ENCODE data around the gene BACE2. TPM values are rescaled to one million over a fixed set of nuclear protein-coding genes. Genes with fewer than 3 reads are reported as not detected.

The BACE2 gene
- total RNA-seq, result 39.1 TPM

GRCh38 chr21:41167348-41168342 is at the start of gene BACE2:
BACE2 (plus strand) TSS chr21:41168160; CDS start chr21:41168264, 104 bp downstream.
- peak within 1 kb of the TSS; percentile 64 to 71 (median 70) for H3K4me3 ChIP-seq (ENCODE audit: low read length in 3 of 3)
- peaks cover 0 to 17% (median 16%) of the 10 kb centered on the region in 3 donors for H3K4me1 ChIP-seq (ENCODE audit: control insufficient read depth in 3 of 3, insufficient read depth in 3 of 3, low read length in 3 of 3)
- peak within 1 kb of the TSS; percentile 80 for H3K27ac ChIP-seq (ENCODE audit: low read depth, low read length)
- no peaks in the 10 kb centered on the region for H3K27me3 ChIP-seq (ENCODE audit: control insufficient read depth in 3 of 3, insufficient read depth in 3 of 3, low read length in 3 of 3)
- peaks cover 0 to 4% (median 0%) of the 10 kb centered on the region in 3 donors for H3K36me3 ChIP-seq (ENCODE audit: control insufficient read depth in 3 of 3, insufficient read depth in 3 of 3, low read length in 3 of 3)
- H3K9me3 ChIP-seq (ENCODE audit: control insufficient read depth in 3 of 3, low read length in 3 of 3), result no peaks in the 10 kb centered on the region
- H3K9ac ChIP-seq (ENCODE audit: low read depth in 1 of 3, low read length in 3 of 3), result peak within 1 kb of the TSS; percentile 72 to 81 (median 77)

DNA sequence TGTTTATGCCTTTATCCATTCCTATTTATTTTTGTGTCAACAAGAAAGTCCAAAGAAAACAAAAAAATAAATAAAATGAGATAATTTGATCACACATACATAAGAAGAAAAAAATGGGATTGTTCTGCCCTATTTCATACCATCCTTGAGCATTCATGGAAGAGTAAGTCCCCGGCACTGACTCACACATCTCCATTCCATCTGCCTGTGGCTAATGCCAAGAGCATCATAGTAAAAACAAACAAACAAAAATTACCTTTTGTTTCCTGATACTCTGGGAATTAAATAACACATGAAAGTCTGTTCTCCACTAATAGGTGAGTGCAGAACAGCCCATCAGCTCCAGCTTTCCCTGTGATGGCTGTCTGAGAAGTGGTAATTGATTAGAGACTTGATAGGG is 48.1 kb upstream of the BACE2 start:
- no peaks in the 10 kb centered on the region for H3K36me3 ChIP-seq (ENCODE audit: control insufficient read depth in 3 of 3, insufficient read depth in 3 of 3, low read length in 3 of 3)
- H3K4me1 ChIP-seq (ENCODE audit: control insufficient read depth in 3 of 3, insufficient read depth in 3 of 3, low read length in 3 of 3), result peaks cover 0 to 3% (median 0%) of the 10 kb centered on the region in 3 donors

DNA sequence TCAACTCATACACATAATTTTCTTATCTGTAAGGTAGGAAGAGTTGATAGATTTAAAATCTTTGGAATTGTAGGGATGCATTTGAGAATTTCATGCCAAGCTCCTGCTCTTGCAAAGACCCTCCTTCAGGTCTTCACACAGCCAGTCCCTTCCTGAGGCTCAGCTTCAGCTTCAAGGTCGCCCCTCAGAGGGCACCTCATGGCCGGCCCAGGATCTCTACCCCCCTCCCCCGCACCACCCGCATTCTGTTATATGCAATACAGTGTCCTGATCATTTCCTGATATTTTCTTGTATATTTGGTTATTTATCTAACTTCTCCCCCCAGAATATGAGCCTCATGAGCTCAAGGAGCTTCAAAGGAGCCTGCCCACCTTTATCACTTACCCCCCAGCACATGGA is 47.0 kb upstream of the BACE2 start:
- Histone ChIP-seq H3K27me3 (ENCODE audit: control insufficient read depth in 3 of 3, insufficient read depth in 3 of 3, low read length in 3 of 3) (peaks cover 0 to 5% (median 0%) of the 10 kb centered on the region in 3 donors), H3K27ac (ENCODE audit: low read depth, low read length) (no peak overlapping the region), H3K9me3 (ENCODE audit: control insufficient read depth in 3 of 3, low read length in 3 of 3) (no peaks in the 10 kb centered on the region), H3K9ac (ENCODE audit: low read depth in 1 of 3, low read length in 3 of 3) (no peak overlapping the region), H3K4me1 (ENCODE audit: control insufficient read depth in 3 of 3, insufficient read depth in 3 of 3, low read length in 3 of 3) (peaks cover 0 to 5% (median 0%) of the 10 kb centered on the region in 3 donors), H3K36me3 (ENCODE audit: control insufficient read depth in 3 of 3, insufficient read depth in 3 of 3, low read length in 3 of 3) (no peaks in the 10 kb centered on the region), H3K4me3 (ENCODE audit: low read length in 3 of 3) (no peak overlapping the region)

More for the DNA sequence above, 48.1 kb upstream of the BACE2 start:
- H3K27ac ChIP-seq (ENCODE audit: low read depth, low read length), result no peak overlapping the region
- no peak overlapping the region for H3K9ac ChIP-seq (ENCODE audit: low read depth in 1 of 3, low read length in 3 of 3)
- H3K4me3 ChIP-seq (ENCODE audit: low read length in 3 of 3), result no peak overlapping the region
- H3K9me3 ChIP-seq (ENCODE audit: control insufficient read depth in 3 of 3, low read length in 3 of 3), result no peaks in the 10 kb centered on the region
- H3K27me3 ChIP-seq (ENCODE audit: control insufficient read depth in 3 of 3, insufficient read depth in 3 of 3, low read length in 3 of 3), result peaks cover 0 to 5% (median 0%) of the 10 kb centered on the region in 3 donors

GRCh38 chr21:41121785-41122415 is 46.1 kb upstream of the BACE2 start:
- Histone ChIP-seq H3K36me3 (ENCODE audit: control insufficient read depth in 3 of 3, insufficient read depth in 3 of 3, low read length in 3 of 3) (no peaks in the 10 kb centered on the region), H3K4me1 (ENCODE audit: control insufficient read depth in 3 of 3, insufficient read depth in 3 of 3, low read length in 3 of 3) (peaks cover 0 to 5% (median 0%) of the 10 kb centered on the region in 3 donors), H3K9me3 (ENCODE audit: control insufficient read depth in 3 of 3, low read length in 3 of 3) (no peaks in the 10 kb centered on the region)

GRCh38 chr21:41124641-41125201 is 43.2 kb upstream of the BACE2 start:
- H3K4me3 ChIP-seq (ENCODE audit: low read length in 3 of 3), result peak overlapping the region in 1 of 3 donors; percentile 42
- H3K9me3 ChIP-seq (ENCODE audit: control insufficient read depth in 3 of 3, low read length in 3 of 3), result no peaks in the 10 kb centered on the region
- no peaks in the 10 kb centered on the region for H3K27me3 ChIP-seq (ENCODE audit: control insufficient read depth in 3 of 3, insufficient read depth in 3 of 3, low read length in 3 of 3)
- peaks cover 0 to 5% (median 0%) of the 10 kb centered on the region in 3 donors for H3K4me1 ChIP-seq (ENCODE audit: control insufficient read depth in 3 of 3, insufficient read depth in 3 of 3, low read length in 3 of 3)
- H3K27ac ChIP-seq (ENCODE audit: low read depth, low read length), result no peak overlapping the region
- peak overlapping the region in 2 of 3 donors; percentile 1 to 23 for H3K9ac ChIP-seq (ENCODE audit: low read depth in 1 of 3, low read length in 3 of 3)
- no peaks in the 10 kb centered on the region for H3K36me3 ChIP-seq (ENCODE audit: control insufficient read depth in 3 of 3, insufficient read depth in 3 of 3, low read length in 3 of 3)

More at GRCh38 chr21:41121785-41122415, 46.1 kb upstream of the BACE2 start:
- no peak overlapping the region for H3K27ac ChIP-seq (ENCODE audit: low read depth, low read length)
- H3K27me3 ChIP-seq (ENCODE audit: control insufficient read depth in 3 of 3, insufficient read depth in 3 of 3, low read length in 3 of 3), result peaks cover 0 to 5% (median 0%) of the 10 kb centered on the region in 3 donors
- H3K9ac ChIP-seq (ENCODE audit: low read depth in 1 of 3, low read length in 3 of 3), result no peak overlapping the region
- no peak overlapping the region for H3K4me3 ChIP-seq (ENCODE audit: low read length in 3 of 3)

GRCh38 chr21:41128981-41129380 is 39.0 kb upstream of the BACE2 start:
- peaks cover 0 to 5% (median 0%) of the 10 kb centered on the region in 3 donors for H3K4me1 ChIP-seq (ENCODE audit: control insufficient read depth in 3 of 3, insufficient read depth in 3 of 3, low read length in 3 of 3)
- no peaks in the 10 kb centered on the region for H3K27me3 ChIP-seq (ENCODE audit: control insufficient read depth in 3 of 3, insufficient read depth in 3 of 3, low read length in 3 of 3)
- no peak overlapping the region for H3K27ac ChIP-seq (ENCODE audit: low read depth, low read length)
- H3K36me3 ChIP-seq (ENCODE audit: control insufficient read depth in 3 of 3, insufficient read depth in 3 of 3, low read length in 3 of 3), result no peaks in the 10 kb centered on the region
- H3K4me3 ChIP-seq (ENCODE audit: low read length in 3 of 3), result no peak overlapping the region
- H3K9ac ChIP-seq (ENCODE audit: low read depth in 1 of 3, low read length in 3 of 3), result no peak overlapping the region
- H3K9me3 ChIP-seq (ENCODE audit: control insufficient read depth in 3 of 3, low read length in 3 of 3), result no peaks in the 10 kb centered on the region

DNA sequence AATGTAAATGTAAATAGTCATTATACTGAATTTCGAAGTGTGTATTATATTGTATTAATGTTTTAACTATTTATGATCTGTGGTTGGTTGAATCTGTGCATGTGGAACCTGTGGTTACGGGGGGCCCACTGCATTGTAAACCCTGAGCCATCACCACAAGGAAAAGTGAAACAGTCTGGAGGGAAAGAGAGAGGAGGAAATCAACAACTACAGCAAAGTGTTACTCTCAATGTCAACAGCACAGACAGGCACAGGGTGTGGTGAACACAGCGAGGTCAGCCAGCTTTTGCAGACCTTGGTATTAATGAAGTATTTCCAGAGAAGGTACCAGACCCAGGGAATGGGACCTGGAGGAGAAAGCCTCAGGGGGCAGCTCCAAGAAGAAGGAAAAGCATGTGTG is 37.1 kb upstream of the BACE2 start:
- peaks cover 0 to 3% (median 0%) of the 10 kb centered on the region in 3 donors for H3K27me3 ChIP-seq (ENCODE audit: control insufficient read depth in 3 of 3, insufficient read depth in 3 of 3, low read length in 3 of 3)
- no peak overlapping the region for H3K27ac ChIP-seq (ENCODE audit: low read depth, low read length)
- no peaks in the 10 kb centered on the region for H3K36me3 ChIP-seq (ENCODE audit: control insufficient read depth in 3 of 3, insufficient read depth in 3 of 3, low read length in 3 of 3)
- no peaks in the 10 kb centered on the region for H3K9me3 ChIP-seq (ENCODE audit: control insufficient read depth in 3 of 3, low read length in 3 of 3)
- H3K9ac ChIP-seq (ENCODE audit: low read depth in 1 of 3, low read length in 3 of 3), result no peak overlapping the region
- no peaks in the 10 kb centered on the region for H3K4me1 ChIP-seq (ENCODE audit: control insufficient read depth in 3 of 3, insufficient read depth in 3 of 3, low read length in 3 of 3)
- no peak overlapping the region for H3K4me3 ChIP-seq (ENCODE audit: low read length in 3 of 3)

DNA sequence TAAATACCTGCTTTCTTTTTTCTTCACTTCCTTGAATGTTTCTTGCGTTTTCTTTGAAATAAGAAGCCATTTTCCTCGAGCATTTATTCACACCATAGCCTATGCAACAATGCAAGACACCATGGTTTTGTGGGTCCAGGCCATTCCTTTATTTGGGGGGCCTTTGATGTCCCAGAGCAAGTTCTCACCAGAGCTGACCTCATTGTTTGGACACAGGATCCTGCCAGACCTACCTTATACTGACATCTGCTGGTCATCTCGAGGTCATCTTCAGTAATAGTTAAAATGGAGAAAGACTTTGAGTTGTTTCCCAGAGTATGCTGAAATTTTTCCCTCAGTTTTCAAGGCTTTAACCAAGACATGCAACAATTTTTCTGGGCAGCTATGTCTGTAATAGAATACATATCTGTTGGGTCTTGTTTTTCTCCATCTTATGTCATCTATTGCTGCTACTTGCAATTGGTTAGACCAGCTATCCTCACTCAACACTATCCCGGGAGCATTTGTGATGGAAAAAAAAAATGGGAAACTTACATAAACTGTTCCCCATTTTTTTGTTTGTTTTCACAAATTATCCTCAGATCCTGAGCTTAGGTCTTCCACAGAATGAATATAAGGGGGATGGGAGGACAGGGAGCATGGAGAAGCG is 34.0 kb upstream of the BACE2 start:
- peaks cover 0 to 14% (median 9%) of the 10 kb centered on the region in 3 donors for H3K27me3 ChIP-seq (ENCODE audit: control insufficient read depth in 3 of 3, insufficient read depth in 3 of 3, low read length in 3 of 3)
- H3K27ac ChIP-seq (ENCODE audit: low read depth, low read length), result no peak overlapping the region
- no peak overlapping the region for H3K4me3 ChIP-seq (ENCODE audit: low read length in 3 of 3)
- no peaks in the 10 kb centered on the region for H3K9me3 ChIP-seq (ENCODE audit: control insufficient read depth in 3 of 3, low read length in 3 of 3)
- H3K4me1 ChIP-seq (ENCODE audit: control insufficient read depth in 3 of 3, insufficient read depth in 3 of 3, low read length in 3 of 3), result no peaks in the 10 kb centered on the region
- no peaks in the 10 kb centered on the region for H3K36me3 ChIP-seq (ENCODE audit: control insufficient read depth in 3 of 3, insufficient read depth in 3 of 3, low read length in 3 of 3)
- H3K9ac ChIP-seq (ENCODE audit: low read depth in 1 of 3, low read length in 3 of 3), result no peak overlapping the region

DNA sequence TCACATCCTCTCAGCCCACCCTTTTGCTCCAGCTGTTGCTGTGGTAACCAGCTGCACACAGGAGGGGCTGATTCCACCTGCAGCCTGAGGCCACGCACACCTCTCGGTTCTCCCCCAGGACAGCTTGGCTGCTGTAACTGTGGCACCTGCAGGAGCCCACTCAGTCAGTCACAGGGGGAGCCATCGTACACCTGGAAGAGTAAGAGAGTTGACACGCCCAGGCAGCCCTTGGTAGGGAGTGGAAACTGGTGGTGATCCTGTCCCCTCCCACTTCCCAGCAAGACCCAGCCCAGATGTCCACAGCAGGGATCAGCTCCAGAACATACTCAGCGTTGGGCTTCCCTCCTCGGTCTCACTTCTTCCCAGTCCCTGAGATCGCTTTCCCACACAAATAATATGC is 32.2 kb upstream of the BACE2 start:
- no peaks in the 10 kb centered on the region for H3K36me3 ChIP-seq (ENCODE audit: control insufficient read depth in 3 of 3, insufficient read depth in 3 of 3, low read length in 3 of 3)
- H3K4me3 ChIP-seq (ENCODE audit: low read length in 3 of 3), result no peak overlapping the region
- no peaks in the 10 kb centered on the region for H3K9me3 ChIP-seq (ENCODE audit: control insufficient read depth in 3 of 3, low read length in 3 of 3)
- peaks cover 0 to 4% (median 0%) of the 10 kb centered on the region in 3 donors for H3K4me1 ChIP-seq (ENCODE audit: control insufficient read depth in 3 of 3, insufficient read depth in 3 of 3, low read length in 3 of 3)
- H3K9ac ChIP-seq (ENCODE audit: low read depth in 1 of 3, low read length in 3 of 3), result no peak overlapping the region
- H3K27ac ChIP-seq (ENCODE audit: low read depth, low read length), result no peak overlapping the region
- H3K27me3 ChIP-seq (ENCODE audit: control insufficient read depth in 3 of 3, insufficient read depth in 3 of 3, low read length in 3 of 3), result peaks cover 0 to 14% (median 12%) of the 10 kb centered on the region in 3 donors

All from skeletal muscle tissue (tissue), 4 donors.